ENCODE measurements around the gene ATRX. TPM values are rescaled to one million over a fixed set of nuclear protein-coding genes. Genes with fewer than 3 reads are reported as not detected.

The ATRX gene
- 14.3 to 23.9 TPM (median 21.8 TPM) in 5 replicates for total RNA-seq (2022; extraction: Qiagen RNA extraction; ENCODE audit: low read depth)

GRCh38 chrX:77785486-77786364 is at the start of gene ATRX:
Gene ATRX, minus strand, starts transcription at chrX:77786216. Its CDS starts 215 bp downstream, at chrX:77786001.

Other genes starting within 250 kb of the ATRX start
- 29.9 to 49.0 TPM (median 41.3 TPM) in 5 replicates for gene MAGT1, start 109.2 kb upstream of the ATRX start, total RNA-seq (2022; extraction: Qiagen RNA extraction; ENCODE audit: low read depth)
- 539 to 698 TPM (median 674 TPM) in 5 replicates for gene COX7B, start 113.3 kb upstream of the ATRX start, total RNA-seq (2022; extraction: Qiagen RNA extraction; ENCODE audit: low read depth)
- gene ATP7A, start 124.5 kb upstream of the ATRX start, total RNA-seq (2022; extraction: Qiagen RNA extraction; ENCODE audit: low read depth) = 1.7 to 3.5 TPM (median 3.4 TPM) in 5 replicates
- gene PGAM4, start 183.4 kb upstream of the ATRX start, total RNA-seq (2022; extraction: Qiagen RNA extraction; ENCODE audit: low read depth) = 0.44 to 0.66 TPM (median 0.53 TPM) in 4 of 5 replicates, not detected in the other

All from A549 treated with RU486 at 1 μM for 4 hours (cell line).